GM21528 (cell line): ENCODE measurements around the gene RHCG.

ENCODE experiments used
- ATAC-seq: cut with Tn5 transposase; IDR thresholded peaks from one replicate; pipeline ENCODE4 v1.9.1; 2021; ENCODE audit warnings: mild to moderate bottlenecking, moderate library complexity; ENCODE audit not compliant: unreplicated experiment, low FRiP score

Gene RHCG

GRCh38 chr15:89506026-89506686 is 9.8 kb upstream of the RHCG start:
- no peak for ATAC-seq

- no peak for ATAC-seq
Observed at GRCh38 chr15:89504166-89504565, 7.8 kb upstream of the RHCG start.

GRCh38 chr15:89502867-89503595 is 6.6 kb upstream of the RHCG start:
- no peak for ATAC-seq

- no peak for ATAC-seq
Observed at GRCh38 chr15:89501646-89502045, 5.3 kb upstream of the RHCG start.

GRCh38 chr15:89500397-89501270 is 4.3 kb upstream of the RHCG start:
- ATAC-seq = no peak

GRCh38 chr15:89499156-89499555 is 2.8 kb upstream of the RHCG start:
- ATAC-seq = no peak

GRCh38 chr15:89498574-89498906 is 2.2 kb upstream of the RHCG start:
- no peak for ATAC-seq

- no peak for ATAC-seq
Observed at GRCh38 chr15:89497231-89497630, 848 bp upstream of the RHCG start.

GRCh38 chr15:89495638-89496145 is 691 bp downstream of the RHCG start:
- ATAC-seq = no peak

- no peak for ATAC-seq
Observed at GRCh38 chr15:89494941-89495637, 1.3 kb downstream of the RHCG start.

- ATAC-seq = no peak
Observed at GRCh38 chr15:89494031-89494430, 2.4 kb downstream of the RHCG start.

- ATAC-seq = no peak
Observed at GRCh38 chr15:89492934-89493631, 3.3 kb downstream of the RHCG start.

GRCh38 chr15:89492111-89492641 is 4.2 kb downstream of the RHCG start:
- ATAC-seq = no peak

GRCh38 chr15:89490814-89491315 is 5.5 kb downstream of the RHCG start:
- no peak for ATAC-seq

GRCh38 chr15:89490081-89490813 is 6.1 kb downstream of the RHCG start:
- ATAC-seq = no peak

- ATAC-seq = no peak
Observed at GRCh38 chr15:89489376-89489775, 7.0 kb downstream of the RHCG start.

- ATAC-seq = no peak
Observed at GRCh38 chr15:89487791-89488190, 8.6 kb downstream of the RHCG start.

GRCh38 chr15:89486726-89487050 is 9.7 kb downstream of the RHCG start:
- ATAC-seq = no peak

- ATAC-seq = no peak
Observed at GRCh38 chr15:89483079-89483478, 13.3 kb downstream of the RHCG start.
